IPS-18a (cell line): ENCODE results near the gene CRADD.
"Not testable (repeated sequence)": the region's sequence is repeated elsewhere in the genome, so short reads cannot be mapped to it uniquely, and the experiment has no call there.

ENCODE experiments used
- H3K27ac ChIP-seq: one replicate; pipeline ENCODE4 v1.5.1; 2013; ENCODE audit warnings: low read length
- H3K27me3 ChIP-seq: one replicate; pipeline ENCODE4 v1.6.1; 2013; ENCODE audit warnings: mild to moderate bottlenecking, low read length; ENCODE audit not compliant: control insufficient read depth, insufficient read depth
- H3K36me3 ChIP-seq: one replicate; pipeline ENCODE4 v1.6.1; 2013; ENCODE audit warnings: low read depth, low read length; ENCODE audit not compliant: control insufficient read depth
- H3K4me1 ChIP-seq: one replicate; pipeline ENCODE4 v1.6.1; 2013; ENCODE audit warnings: low read depth, low read length; ENCODE audit not compliant: control insufficient read depth
- H3K4me3 ChIP-seq: one replicate; pipeline ENCODE4 v1.5.1; 2013; ENCODE audit warnings: low read length
- H3K9ac ChIP-seq: one replicate; pipeline ENCODE4 v1.6.1; 2013; ENCODE audit warnings: mild to moderate bottlenecking, low read length, moderate library complexity
- H3K9me3 ChIP-seq: one replicate; pipeline ENCODE4 v1.6.1; 2013; ENCODE audit warnings: low read depth, low read length; ENCODE audit not compliant: control insufficient read depth

CRADD gene

DNA sequence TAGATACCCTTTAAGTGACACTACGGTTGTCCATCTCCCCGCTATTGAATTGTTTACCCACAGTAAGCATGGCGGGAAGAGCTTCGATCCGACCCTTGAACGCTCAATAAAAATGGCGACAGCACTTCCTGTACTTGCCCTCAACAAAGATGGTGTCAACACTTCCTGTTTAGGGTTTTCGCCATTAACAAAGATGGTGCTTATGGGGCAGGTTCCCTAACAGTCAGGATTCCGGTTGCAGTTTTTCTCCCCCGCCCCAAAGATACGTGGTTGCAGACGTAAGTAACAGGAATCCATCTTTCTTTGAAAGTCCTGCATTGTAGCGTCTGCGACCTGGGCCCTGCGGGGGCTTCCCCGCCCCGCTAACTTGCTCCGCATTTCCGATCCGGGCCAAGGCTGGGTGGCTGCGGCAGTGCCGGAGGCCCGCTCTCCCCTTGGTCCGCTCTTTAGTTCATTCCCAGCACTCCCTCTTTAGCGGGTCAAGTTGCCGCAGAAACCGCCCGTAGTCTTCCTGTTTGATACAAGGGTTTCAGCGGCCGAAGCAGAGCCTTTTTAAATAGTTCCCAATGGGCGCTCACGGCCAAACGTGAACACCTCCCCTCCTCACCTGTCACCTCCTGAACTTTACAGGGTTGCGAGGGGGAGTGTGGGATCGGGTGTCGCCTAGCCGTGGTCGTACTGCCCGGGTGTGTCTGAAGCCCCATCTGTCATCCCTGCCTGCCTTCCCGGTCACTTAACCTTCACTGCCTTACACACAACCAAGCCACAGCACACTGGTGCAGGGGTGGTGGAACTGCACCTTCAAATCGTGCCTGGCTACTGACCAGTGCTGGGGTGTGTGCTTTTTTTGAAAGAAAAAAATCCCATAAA lies at the start of gene CRADD:
Gene CRADD (plus strand): TSS at position 181 of the 870 bp plus-strand sequence.
- H3K4me1 ChIP-seq: peaks cover 19% of the 10 kb centered on the region
- no peaks in the 10 kb centered on the region for H3K27me3 ChIP-seq
- peak within 1 kb of the TSS; percentile 77 for H3K9ac ChIP-seq
- peak within 1 kb of the TSS; percentile 90 for H3K4me3 ChIP-seq
- no peaks in the 10 kb centered on the region for H3K9me3 ChIP-seq
- peak within 1 kb of the TSS; percentile 89 for H3K27ac ChIP-seq
- H3K36me3 ChIP-seq: no peaks in the 10 kb centered on the region

DNA sequence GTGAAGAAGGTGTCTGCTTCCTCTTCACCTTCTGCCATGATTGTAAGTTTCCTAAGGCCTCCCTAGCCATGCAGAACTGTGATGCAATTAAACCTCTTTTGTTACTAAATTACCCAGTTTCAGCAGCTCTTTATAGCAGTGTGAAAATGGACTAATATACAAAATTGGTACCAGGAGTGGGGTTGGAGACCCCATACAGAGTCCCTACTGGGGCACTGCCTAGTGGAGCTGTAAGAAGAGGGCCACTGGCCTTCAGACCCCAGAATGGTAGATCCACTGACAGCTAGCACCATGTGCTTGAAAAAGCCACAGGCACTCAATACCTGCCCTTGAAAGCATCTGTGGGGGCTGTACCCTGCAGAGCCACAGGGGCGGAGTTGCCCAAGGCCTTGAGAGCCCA lies 44.8 kb upstream of the CRADD start:
- no peak overlapping the region for H3K9ac ChIP-seq
- H3K36me3 ChIP-seq: no peaks in the 10 kb centered on the region
- H3K4me1 ChIP-seq: no peaks in the 10 kb centered on the region
- H3K9me3 ChIP-seq: peaks cover 3% of the 10 kb centered on the region
- H3K27me3 ChIP-seq: no peaks in the 10 kb centered on the region
- no peak overlapping the region for H3K27ac ChIP-seq
- no peak overlapping the region for H3K4me3 ChIP-seq

DNA sequence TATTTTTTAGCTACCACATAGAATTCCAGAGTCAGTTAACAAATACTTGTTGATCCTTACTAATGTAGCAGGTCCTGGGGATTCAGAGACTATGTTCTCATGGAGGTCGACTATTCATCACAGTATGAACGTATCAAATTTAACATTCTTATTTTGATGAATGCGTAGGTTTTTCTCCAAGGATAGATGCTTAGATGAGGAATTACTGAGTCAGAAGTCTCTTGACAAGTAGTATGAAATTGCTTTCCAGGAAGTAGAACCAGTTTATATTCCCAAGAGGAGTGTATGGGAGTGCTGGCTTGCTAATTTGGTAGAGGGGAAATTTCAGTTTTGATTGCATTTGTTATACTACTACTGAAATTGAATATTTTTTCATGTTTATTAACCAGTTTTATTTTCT lies 42.8 kb upstream of the CRADD start:
- H3K4me3 ChIP-seq: no peak overlapping the region
- no peaks in the 10 kb centered on the region for H3K4me1 ChIP-seq
- H3K27ac ChIP-seq: no peak overlapping the region

DNA sequence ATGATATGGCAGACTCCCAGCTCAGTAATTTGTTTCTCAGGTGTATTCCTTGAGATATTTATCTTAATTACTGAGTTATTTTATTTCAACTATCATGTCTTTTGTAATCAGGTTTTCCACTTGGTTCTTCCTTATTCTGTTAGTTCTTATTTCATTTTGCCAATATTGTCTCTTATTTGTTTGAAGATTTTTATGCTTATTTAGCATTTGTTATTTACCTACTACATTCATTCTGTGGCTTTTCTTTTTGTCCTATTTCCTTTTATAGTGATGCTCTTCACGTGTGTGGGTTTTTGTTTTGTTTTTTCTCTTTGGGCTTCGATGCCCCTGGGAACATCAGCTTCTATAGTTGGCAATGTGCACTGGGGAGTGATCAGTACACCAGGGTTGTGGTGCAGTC lies 40.5 kb upstream of the CRADD start:
- Histone ChIP-seq H3K4me1 (no peaks in the 10 kb centered on the region), H3K27ac (no peak overlapping the region), H3K36me3 (no peaks in the 10 kb centered on the region), H3K4me3 (no peak overlapping the region), H3K27me3 (no peaks in the 10 kb centered on the region), H3K9ac (no peak overlapping the region), H3K9me3 (peaks cover 3% of the 10 kb centered on the region)

More for the DNA sequence above, 42.8 kb upstream of the CRADD start:
- H3K9me3 ChIP-seq: peaks cover 3% of the 10 kb centered on the region
- no peak overlapping the region for H3K9ac ChIP-seq
- no peaks in the 10 kb centered on the region for H3K27me3 ChIP-seq
- H3K36me3 ChIP-seq: no peaks in the 10 kb centered on the region

DNA sequence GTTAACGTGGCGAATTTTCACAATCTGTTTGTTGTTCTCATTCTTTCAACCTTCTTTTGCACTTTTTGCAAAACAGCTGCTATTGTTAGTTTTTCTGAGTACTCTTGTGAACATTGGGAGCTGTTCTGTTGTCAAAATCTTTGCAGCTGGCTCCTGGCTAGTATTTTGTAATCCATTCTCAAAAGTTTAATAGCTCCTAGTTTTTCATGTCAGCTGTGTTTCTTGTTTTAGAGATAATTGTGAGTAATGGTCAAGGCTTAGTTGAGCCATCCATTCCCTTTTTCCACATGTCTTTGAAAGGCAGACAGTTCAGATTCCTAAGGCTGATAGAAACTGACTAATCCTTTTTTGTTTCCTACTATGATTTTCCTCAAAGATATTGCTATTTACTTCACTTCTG lies 39.1 kb upstream of the CRADD start:
- H3K4me3 ChIP-seq: no peak overlapping the region
- H3K9ac ChIP-seq: no peak overlapping the region

DNA sequence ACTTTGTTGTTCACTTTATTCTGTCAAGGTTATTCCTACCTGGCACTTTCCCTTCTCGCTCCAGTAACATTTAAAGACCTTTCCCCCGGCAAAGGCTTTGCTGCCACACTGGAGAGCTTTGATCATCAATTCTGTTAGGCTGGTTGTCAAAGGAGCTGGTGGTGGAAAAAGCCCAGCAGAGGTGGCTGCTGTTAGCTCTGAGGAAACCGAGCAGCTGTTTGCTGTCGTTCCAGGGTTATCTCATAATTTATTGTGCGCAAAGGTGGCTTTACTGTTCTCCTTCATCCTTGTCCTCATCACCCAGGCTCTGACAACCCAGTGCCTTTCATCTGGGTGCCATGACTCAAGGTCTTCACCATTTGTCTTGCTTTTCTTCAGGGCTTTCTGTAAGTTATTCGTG lies 38.2 kb upstream of the CRADD start:
- Histone ChIP-seq H3K27me3 (no peaks in the 10 kb centered on the region), H3K9me3 (no peaks in the 10 kb centered on the region), H3K9ac (no peak overlapping the region), H3K4me1 (no peaks in the 10 kb centered on the region), H3K27ac (no peak overlapping the region), H3K4me3 (no peak overlapping the region), H3K36me3 (no peaks in the 10 kb centered on the region)

More for the DNA sequence above, 39.1 kb upstream of the CRADD start:
- H3K4me1 ChIP-seq: no peaks in the 10 kb centered on the region
- no peaks in the 10 kb centered on the region for H3K9me3 ChIP-seq
- no peaks in the 10 kb centered on the region for H3K36me3 ChIP-seq
- no peaks in the 10 kb centered on the region for H3K27me3 ChIP-seq
- no peak overlapping the region for H3K27ac ChIP-seq

DNA sequence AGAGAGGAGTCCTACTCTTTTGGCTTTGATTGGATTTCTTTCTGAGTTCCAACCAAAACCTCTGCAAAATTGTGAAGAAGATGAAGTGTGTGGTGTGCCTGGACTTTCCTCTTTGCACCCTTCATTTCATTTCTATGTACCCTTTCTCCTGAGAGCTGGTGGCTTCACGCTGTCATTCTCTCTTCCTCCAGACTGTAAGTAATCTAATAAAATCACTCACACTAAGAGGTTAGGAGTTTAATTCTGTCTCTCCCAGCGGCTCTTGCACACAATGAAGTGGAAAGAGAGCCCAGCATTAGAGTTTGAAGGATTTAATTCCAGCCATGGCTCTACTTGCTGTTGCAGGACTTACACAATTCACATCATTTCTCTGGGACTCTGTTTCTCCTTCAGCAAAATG lies 37.8 kb upstream of the CRADD start:
- Histone ChIP-seq H3K27ac (no peak overlapping the region), H3K36me3 (no peaks in the 10 kb centered on the region), H3K4me3 (no peak overlapping the region), H3K4me1 (no peaks in the 10 kb centered on the region), H3K27me3 (no peaks in the 10 kb centered on the region), H3K9ac (no peak overlapping the region), H3K9me3 (no peaks in the 10 kb centered on the region)

DNA sequence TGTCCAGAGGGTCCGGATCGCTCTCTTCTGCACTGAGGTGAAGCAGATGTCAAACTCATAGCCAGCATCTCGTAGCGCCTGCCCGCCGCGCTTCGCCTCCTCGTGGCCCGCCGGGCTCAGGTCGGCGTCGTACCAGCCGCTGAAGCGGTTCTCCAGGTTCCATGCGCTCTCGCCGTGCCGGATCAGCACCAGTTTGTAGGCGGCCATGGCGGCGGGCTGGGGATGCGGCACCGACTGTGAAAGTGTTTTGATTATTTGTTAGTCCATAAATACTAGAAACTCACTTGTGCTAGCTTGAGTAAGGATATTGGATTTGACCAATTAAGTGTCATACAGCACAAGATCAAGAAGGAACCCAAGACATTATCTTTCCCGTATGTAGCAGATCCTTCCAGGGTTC lies 35.8 kb upstream of the CRADD start:
- not testable (repeated sequence) for H3K27me3 ChIP-seq, H3K4me1 ChIP-seq, H3K27ac ChIP-seq, H3K9ac ChIP-seq, H3K4me3 ChIP-seq, H3K9me3 ChIP-seq, H3K36me3 ChIP-seq

DNA sequence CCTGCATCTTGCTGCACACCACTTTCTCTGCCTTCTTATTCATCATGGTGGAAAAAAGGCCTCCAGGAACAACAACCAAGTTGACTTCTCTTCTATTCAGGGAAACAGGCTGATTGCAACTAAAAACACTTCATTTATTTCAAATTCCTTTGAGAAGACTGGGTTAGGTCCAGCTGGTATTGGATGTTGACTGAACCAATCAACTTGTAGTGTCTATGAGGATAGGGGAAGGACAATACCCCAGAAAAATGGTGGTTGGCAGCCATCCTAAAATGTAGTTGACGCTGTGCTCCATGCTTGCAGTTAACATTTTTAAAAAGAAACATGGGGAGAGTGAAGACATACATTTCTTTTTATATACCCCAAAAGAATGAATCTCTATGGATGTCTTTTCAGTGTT lies 34.4 kb upstream of the CRADD start:
- H3K9me3 ChIP-seq: no peaks in the 10 kb centered on the region
- H3K27me3 ChIP-seq: no peaks in the 10 kb centered on the region
- H3K27ac ChIP-seq: no peak overlapping the region
- H3K36me3 ChIP-seq: no peaks in the 10 kb centered on the region
- no peak overlapping the region for H3K9ac ChIP-seq
- no peak overlapping the region for H3K4me3 ChIP-seq
- H3K4me1 ChIP-seq: no peaks in the 10 kb centered on the region

DNA sequence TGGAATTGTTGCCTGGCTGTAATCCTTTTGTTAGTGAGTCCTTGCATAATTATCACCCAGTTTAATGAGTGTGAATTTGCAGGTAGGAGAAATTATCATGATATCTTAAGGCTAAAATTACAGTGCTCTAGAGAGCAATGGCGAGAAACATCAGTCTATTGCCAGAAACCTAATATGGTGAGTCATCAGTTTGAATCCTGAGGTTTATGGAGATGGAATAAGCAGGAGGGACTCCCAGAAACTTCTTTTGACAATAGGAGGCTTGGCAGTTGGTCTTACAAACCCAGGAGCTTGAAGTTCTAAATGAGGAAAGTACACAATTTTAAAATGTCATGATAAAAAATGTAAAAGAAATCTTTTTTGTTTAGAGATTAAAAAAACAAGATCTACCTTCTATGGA lies 31.5 kb upstream of the CRADD start:
- H3K27ac ChIP-seq: no peak overlapping the region
- H3K36me3 ChIP-seq: no peaks in the 10 kb centered on the region
- H3K9ac ChIP-seq: no peak overlapping the region
- no peaks in the 10 kb centered on the region for H3K27me3 ChIP-seq
- H3K4me1 ChIP-seq: no peaks in the 10 kb centered on the region
- H3K9me3 ChIP-seq: no peaks in the 10 kb centered on the region
- no peak overlapping the region for H3K4me3 ChIP-seq

DNA sequence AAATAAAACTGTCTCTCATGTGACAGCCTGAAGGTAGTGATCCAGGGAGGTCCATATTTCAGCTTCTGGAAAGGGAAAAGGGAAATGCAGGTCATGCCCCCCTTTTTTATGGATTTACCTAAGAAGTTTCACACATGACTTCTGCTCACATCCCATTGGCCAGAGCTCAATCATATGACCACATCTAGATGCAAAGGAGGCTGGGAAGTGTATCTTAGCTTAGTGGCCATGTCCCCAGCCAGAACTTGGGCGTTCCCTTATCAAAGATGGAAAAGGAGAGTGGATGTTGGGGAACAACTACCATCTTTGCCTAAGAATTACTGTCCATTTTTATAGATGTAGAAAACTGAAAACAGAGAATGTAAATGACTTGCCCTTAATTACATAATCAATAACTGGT lies 26.5 kb upstream of the CRADD start:
- Histone ChIP-seq H3K27me3 (no peaks in the 10 kb centered on the region), H3K27ac (no peak overlapping the region)

DNA sequence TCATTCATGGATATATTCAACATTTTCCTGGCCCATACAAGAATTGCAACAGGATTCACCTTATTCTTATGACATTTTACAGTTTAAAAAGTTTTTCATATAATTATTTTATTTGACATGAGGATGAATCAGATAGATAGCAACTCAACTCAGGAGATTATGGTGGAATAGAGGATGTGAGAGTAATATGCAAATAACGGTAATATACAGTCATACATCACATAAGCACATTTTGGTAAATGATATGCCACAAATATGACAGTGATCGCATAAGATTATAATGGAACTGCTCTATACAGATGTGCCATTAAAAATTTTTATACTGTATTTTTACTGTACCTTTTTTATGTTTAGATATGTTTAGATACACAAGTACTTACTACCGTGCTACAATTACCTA lies 24.1 kb upstream of the CRADD start:
- no peaks in the 10 kb centered on the region for H3K36me3 ChIP-seq
- H3K9me3 ChIP-seq: no peaks in the 10 kb centered on the region
- no peak overlapping the region for H3K4me3 ChIP-seq
- H3K4me1 ChIP-seq: no peaks in the 10 kb centered on the region
- H3K27me3 ChIP-seq: no peaks in the 10 kb centered on the region
- no peak overlapping the region for H3K9ac ChIP-seq
- H3K27ac ChIP-seq: no peak overlapping the region

More for the DNA sequence above, 26.5 kb upstream of the CRADD start:
- H3K9ac ChIP-seq: no peak overlapping the region
- no peaks in the 10 kb centered on the region for H3K4me1 ChIP-seq
- H3K36me3 ChIP-seq: no peaks in the 10 kb centered on the region
- no peak overlapping the region for H3K4me3 ChIP-seq
- no peaks in the 10 kb centered on the region for H3K9me3 ChIP-seq
